ENCODE data around the gene RNF126. TPM values are rescaled to one million over a fixed set of nuclear protein-coding genes. Genes with fewer than 3 reads are reported as not detected.
"Not testable (repeated sequence)": the region's sequence is repeated elsewhere in the genome, so short reads cannot be mapped to it uniquely, and the experiment has no call there.

RNF126 gene
- total RNA-seq, 1 donor from 2014 or later: 40.8 TPM

GRCh38 chr19:608155-609003 lies 54.6 kb downstream of the RNF126 start:
- no peaks in the 10 kb centered on the region for H3K9me3 Mint-ChIP-seq (ENCODE audit: unreplicated experiment)
- H3K27ac Mint-ChIP-seq (ENCODE audit: unreplicated experiment): no peak overlapping the region
- H3K4me1 Mint-ChIP-seq (ENCODE audit: unreplicated experiment): peaks cover 31% of the 10 kb centered on the region
- H3K4me3 Mint-ChIP-seq (ENCODE audit: unreplicated experiment): no peak overlapping the region
- H3K36me3 Mint-ChIP-seq (ENCODE audit: unreplicated experiment): peaks cover 4% of the 10 kb centered on the region
- DNase-seq (ENCODE audit: extremely low spot score, unreplicated experiment): no peak
- TF ChIP-seq, protein P1, sequence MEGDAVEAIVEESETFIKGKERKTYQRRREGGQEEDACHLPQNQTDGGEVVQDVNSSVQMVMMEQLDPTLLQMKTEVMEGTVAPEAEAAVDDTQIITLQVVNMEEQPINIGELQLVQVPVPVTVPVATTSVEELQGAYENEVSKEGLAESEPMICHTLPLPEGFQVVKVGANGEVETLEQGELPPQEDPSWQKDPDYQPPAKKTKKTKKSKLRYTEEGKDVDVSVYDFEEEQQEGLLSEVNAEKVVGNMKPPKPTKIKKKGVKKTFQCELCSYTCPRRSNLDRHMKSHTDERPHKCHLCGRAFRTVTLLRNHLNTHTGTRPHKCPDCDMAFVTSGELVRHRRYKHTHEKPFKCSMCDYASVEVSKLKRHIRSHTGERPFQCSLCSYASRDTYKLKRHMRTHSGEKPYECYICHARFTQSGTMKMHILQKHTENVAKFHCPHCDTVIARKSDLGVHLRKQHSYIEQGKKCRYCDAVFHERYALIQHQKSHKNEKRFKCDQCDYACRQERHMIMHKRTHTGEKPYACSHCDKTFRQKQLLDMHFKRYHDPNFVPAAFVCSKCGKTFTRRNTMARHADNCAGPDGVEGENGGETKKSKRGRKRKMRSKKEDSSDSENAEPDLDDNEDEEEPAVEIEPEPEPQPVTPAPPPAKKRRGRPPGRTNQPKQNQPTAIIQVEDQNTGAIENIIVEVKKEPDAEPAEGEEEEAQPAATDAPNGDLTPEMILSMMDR (IDR thresholded peaks at IDR 0.05): no peak
- no peaks in the 10 kb centered on the region for H3K27me3 Mint-ChIP-seq (ENCODE audit: unreplicated experiment)

- H3K4me3 Mint-ChIP-seq (ENCODE audit: unreplicated experiment): no peak overlapping the region
- peaks cover 31% of the 10 kb centered on the region for H3K4me1 Mint-ChIP-seq (ENCODE audit: unreplicated experiment)
- H3K27me3 Mint-ChIP-seq (ENCODE audit: unreplicated experiment): no peaks in the 10 kb centered on the region
- DNase-seq (ENCODE audit: extremely low spot score, unreplicated experiment): no peak
- H3K9me3 Mint-ChIP-seq (ENCODE audit: unreplicated experiment): no peaks in the 10 kb centered on the region
- no peak overlapping the region for H3K27ac Mint-ChIP-seq (ENCODE audit: unreplicated experiment)
- TF ChIP-seq, protein P1 (IDR thresholded peaks at IDR 0.05): no peak
- H3K36me3 Mint-ChIP-seq (ENCODE audit: unreplicated experiment): peaks cover under 1% of the 10 kb centered on the region
Observed at GRCh38 chr19:607301-608154, 55.5 kb downstream of the RNF126 start.

- H3K4me1 Mint-ChIP-seq (ENCODE audit: unreplicated experiment): peaks cover 15% of the 10 kb centered on the region
- not testable (repeated sequence) for H3K27me3 Mint-ChIP-seq (ENCODE audit: unreplicated experiment); H3K9me3 Mint-ChIP-seq (ENCODE audit: unreplicated experiment); DNase-seq (ENCODE audit: extremely low spot score, unreplicated experiment); H3K36me3 Mint-ChIP-seq (ENCODE audit: unreplicated experiment); H3K27ac Mint-ChIP-seq (ENCODE audit: unreplicated experiment); H3K4me3 Mint-ChIP-seq (ENCODE audit: unreplicated experiment)
Observed at GRCh38 chr19:605061-605971, 57.7 kb downstream of the RNF126 start.

- no peak for DNase-seq (ENCODE audit: extremely low spot score, unreplicated experiment)
- no peaks in the 10 kb centered on the region for H3K9me3 Mint-ChIP-seq (ENCODE audit: unreplicated experiment)
- H3K4me1 Mint-ChIP-seq (ENCODE audit: unreplicated experiment): peaks cover 9% of the 10 kb centered on the region
- no peaks in the 10 kb centered on the region for H3K27me3 Mint-ChIP-seq (ENCODE audit: unreplicated experiment)
- TF ChIP-seq, protein P1 (IDR thresholded peaks at IDR 0.05): no peak
- H3K4me3 Mint-ChIP-seq (ENCODE audit: unreplicated experiment): no peak overlapping the region
- peaks cover 2% of the 10 kb centered on the region for H3K36me3 Mint-ChIP-seq (ENCODE audit: unreplicated experiment)
- H3K27ac Mint-ChIP-seq (ENCODE audit: unreplicated experiment): no peak overlapping the region
Observed at GRCh38 chr19:604355-604754, 58.7 kb downstream of the RNF126 start.

- H3K4me3 Mint-ChIP-seq (ENCODE audit: unreplicated experiment); DNase-seq (ENCODE audit: extremely low spot score, unreplicated experiment); H3K4me1 Mint-ChIP-seq (ENCODE audit: unreplicated experiment); H3K36me3 Mint-ChIP-seq (ENCODE audit: unreplicated experiment); H3K9me3 Mint-ChIP-seq (ENCODE audit: unreplicated experiment); H3K27me3 Mint-ChIP-seq (ENCODE audit: unreplicated experiment); H3K27ac Mint-ChIP-seq (ENCODE audit: unreplicated experiment): not testable (repeated sequence)
Observed at GRCh38 chr19:603779-604178, 59.2 kb downstream of the RNF126 start.

GRCh38 chr19:603302-603639 lies 59.7 kb downstream of the RNF126 start:
- H3K36me3 Mint-ChIP-seq (ENCODE audit: unreplicated experiment); H3K27ac Mint-ChIP-seq (ENCODE audit: unreplicated experiment); H3K9me3 Mint-ChIP-seq (ENCODE audit: unreplicated experiment); DNase-seq (ENCODE audit: extremely low spot score, unreplicated experiment); H3K27me3 Mint-ChIP-seq (ENCODE audit: unreplicated experiment); H3K4me3 Mint-ChIP-seq (ENCODE audit: unreplicated experiment); H3K4me1 Mint-ChIP-seq (ENCODE audit: unreplicated experiment): not testable (repeated sequence)
